Endothelial cell of umbilical vein (primary cell): ENCODE results near the gene AARS2. TPM values are rescaled to one million over a fixed set of nuclear protein-coding genes. Genes with fewer than 3 reads are reported as not detected.

ENCODE experiments used
- BruUV-seq: library from RNA; stranded (reverse); fragments of 400-500 nt; replicated peaks from 2 replicates; lab custom pipeline; 2021; lab: Mats Ljungman, UMichigan
- CTCF ChIA-PET: fragments of 300-600, 350-600 bp; sonication (Branson Sonifier 250); formaldehyde crosslinking; loops from one replicate; lab custom pipeline; 2021; ENCODE audit warnings: antibody characterized with exemption, inconsistent platforms; lab: Charles Lee
- POLR2A ChIA-PET: fragments of 300-600, 350-600 bp; sonication (Branson Sonifier 250); formaldehyde crosslinking; loops from one replicate; lab custom pipeline; 2021; ENCODE audit warnings: antibody characterized with exemption, inconsistent platforms; lab: Charles Lee
- DNase-seq: peaks from one replicate; pipeline ENCODE4 v3.0.0-alpha.2; 2011; ENCODE audit warnings: low read depth, low spot score
- FAIRE-seq: peaks from 2 replicates; lab custom pipeline; 2011; peaks lifted over from hg19 to GRCh38; lab: Jason Lieb, UNC
- H2AFZ ChIP-seq: 2 replicates; pipeline ENCODE4 v1.6.0; 2012; ENCODE audit warnings: low read depth, low read length, control low read depth, inconsistent platforms
- H3K27ac ChIP-seq: 2 replicates; pipeline ENCODE4 v1.5.1; 2011; ENCODE audit warnings: low read depth, mild to moderate bottlenecking, control low read depth, low read length, moderate library complexity; ENCODE audit not compliant: insufficient read depth
- H3K27me3 ChIP-seq, 2 experiments: 2 replicates each; pipeline versions ENCODE4 v1.6.0 to v1.6.1; 2011; ENCODE audit warnings: low read length in 2 of 2, mixed read lengths in 1 of 2; ENCODE audit not compliant: control insufficient read depth in 2 of 2, insufficient read depth in 2 of 2
- H3K36me3 ChIP-seq, 2 experiments: 2 replicates in 1 of 2; 3 replicates in 1 of 2; pipeline ENCODE4 v1.5.1; 2011; ENCODE audit warnings: low read length in 2 of 2, mild to moderate bottlenecking in 1 of 2, moderate library complexity in 1 of 2; ENCODE audit not compliant: control insufficient read depth in 2 of 2, insufficient read depth in 2 of 2; ENCODE audit errors: extremely low read depth in 1 of 2
- H3K4me1 ChIP-seq: 3 replicates; pipeline ENCODE4 v1.5.1; 2011; ENCODE audit warnings: mild to moderate bottlenecking, low read length; ENCODE audit not compliant: control insufficient read depth, insufficient read depth; ENCODE audit errors: extremely low read depth
- H3K4me2 ChIP-seq: 2 replicates; pipeline ENCODE4 v1.6.1; 2011; ENCODE audit warnings: low read length, control low read depth, mixed read lengths; ENCODE audit not compliant: insufficient read depth
- H3K4me3 ChIP-seq, 3 experiments: fragments of 200-600 bp in 1 of 3; sonication (generic), shearing (Covaris generic) in 1 of 3; replicated peaks in 1 of 3; 2 replicates each; pipeline ENCODE4 v1.5.1; 2011 to 2016; ENCODE audit warnings: control low read depth in 3 of 3, low read length in 3 of 3, mild to moderate bottlenecking in 2 of 3, inconsistent platforms in 1 of 3, low read depth in 1 of 3, moderate library complexity in 1 of 3; ENCODE audit not compliant: insufficient read depth in 1 of 3
- H3K79me2 ChIP-seq: 2 replicates; pipeline ENCODE4 v1.6.0; 2012; ENCODE audit warnings: low read length, inconsistent platforms; ENCODE audit not compliant: control insufficient read depth, insufficient read depth
- H3K9ac ChIP-seq: replicated peaks from 2 replicates; pipeline ENCODE3; 2011; ENCODE audit warnings: low read length, control low read depth; ENCODE audit not compliant: insufficient read depth; ENCODE audit errors: extremely low read depth
- H3K9me1 ChIP-seq: replicated peaks from 3 replicates; pipeline ENCODE4 v1.6.0; 2011; ENCODE audit warnings: mild to moderate bottlenecking, low read length; ENCODE audit not compliant: control insufficient read depth, insufficient read depth; ENCODE audit errors: extremely low read depth
- H3K9me3 ChIP-seq: replicated peaks from 2 replicates; pipeline ENCODE4 v1.5.1; 2012; ENCODE audit warnings: low read length, inconsistent platforms; ENCODE audit not compliant: control insufficient read depth, insufficient read depth
- H4K20me1 ChIP-seq: replicated peaks from 2 replicates; pipeline ENCODE3; 2011; ENCODE audit warnings: mild to moderate bottlenecking, low read length; ENCODE audit not compliant: control insufficient read depth, insufficient read depth; ENCODE audit errors: extremely low read depth
- EZH2 ChIP-seq: IDR thresholded peaks from 2 replicates; pipeline ENCODE4 v1.6.1; 2012; ENCODE audit warnings: borderline replicate concordance, low read depth, mild to moderate bottlenecking, moderate library complexity, low read length, inconsistent platforms; ENCODE audit not compliant: severe bottlenecking
- FOS ChIP-seq: IDR thresholded peaks from 2 replicates; pipeline ENCODE4 v1.6.1; 2011; ENCODE audit warnings: mild to moderate bottlenecking, low read length, moderate library complexity, borderline replicate concordance; ENCODE audit not compliant: insufficient read depth
- GATA2 ChIP-seq: IDR thresholded peaks from 2 replicates; pipeline ENCODE4 v1.7.0; 2011; ENCODE audit warnings: low read depth, mild to moderate bottlenecking, moderate library complexity, mixed read lengths, low read length; ENCODE audit not compliant: insufficient read length, insufficient read depth
- JUN ChIP-seq: IDR thresholded peaks from 2 replicates; pipeline ENCODE4 v1.6.1; 2011; ENCODE audit warnings: borderline replicate concordance, low read depth; ENCODE audit not compliant: insufficient read length, insufficient read depth
- MYC ChIP-seq: IDR thresholded peaks from one replicate; pipeline ENCODE4 v1.6.1; 2011; ENCODE audit warnings: mild to moderate bottlenecking, low read depth, low read length
- POLR2A ChIP-seq: IDR thresholded peaks from 2 replicates; pipeline ENCODE4 v1.6.1; 2012; ENCODE audit warnings: low read depth, mild to moderate bottlenecking, control low read depth, low read length
- POLR2AphosphoS5 ChIP-seq: IDR thresholded peaks from 2 replicates; pipeline ENCODE4 v1.6.1; 2012; ENCODE audit warnings: low read depth, mild to moderate bottlenecking, control low read depth, low read length, moderate library complexity; ENCODE audit not compliant: insufficient read depth
- dilution Hi-C: fragments of 300-500 bp; cut with MboI; formaldehyde crosslinking; loops from one replicate; pipeline ENCODE4 v1.15.0; 2019; ENCODE audit warnings: low sequenced_read_pairs; ENCODE audit not compliant: extremely low pct_ligation_motif_present
- intact Hi-C: fragments of 100-400 bp; cut with micrococcal nuclease; formaldehyde crosslinking; loops from one replicate; pipeline ENCODE4 v1.10.0; 2022
- polyA plus RNA-seq, 4 experiments: library from polyadenylated mRNA; depleted of rRNA in 3 of 4; stranded (reverse) in 3 of 4; unstranded in 1 of 4; fragments of >200 nt; gene quantifications; 2 replicates each; pipeline versions ENCODE4 v1.2.1 to v1.2.3, GENCODE V29; 2011 to 2012; ENCODE audit warnings: missing spikeins in 1 of 4
- total RNA-seq: library from RNA; stranded (reverse); gene quantifications from 2 replicates; pipeline ENCODE4 v1.2.3, GENCODE V29; 2021
- TF ChIP-seq, protein P1 (sequence below), 2 donors: IDR thresholded peaks; 1 replicate in 1 of 2; 2 replicates in 1 of 2; pipeline ENCODE4 v1.5.1; 2011; ENCODE audit warnings: low read length in 2 of 2, mild to moderate bottlenecking in 2 of 2, moderate library complexity in 2 of 2, control low read depth in 1 of 2, inconsistent platforms in 1 of 2, low read depth in 1 of 2; ENCODE audit not compliant: insufficient read depth in 1 of 2; ENCODE audit errors: extremely low read depth in 1 of 2
- TF ChIP-seq, protein P2 (sequence below): IDR thresholded peaks from 2 replicates; pipeline ENCODE4 v1.6.1; 2011; ENCODE audit not compliant: insufficient read depth, insufficient read length

The AARS2 gene
- total and polyA plus RNA-seq, 2 donors (not counting 3 experiments of a cell fraction or from before 2014, with no cell fraction given): 8.3 to 17.9 TPM

DNA sequence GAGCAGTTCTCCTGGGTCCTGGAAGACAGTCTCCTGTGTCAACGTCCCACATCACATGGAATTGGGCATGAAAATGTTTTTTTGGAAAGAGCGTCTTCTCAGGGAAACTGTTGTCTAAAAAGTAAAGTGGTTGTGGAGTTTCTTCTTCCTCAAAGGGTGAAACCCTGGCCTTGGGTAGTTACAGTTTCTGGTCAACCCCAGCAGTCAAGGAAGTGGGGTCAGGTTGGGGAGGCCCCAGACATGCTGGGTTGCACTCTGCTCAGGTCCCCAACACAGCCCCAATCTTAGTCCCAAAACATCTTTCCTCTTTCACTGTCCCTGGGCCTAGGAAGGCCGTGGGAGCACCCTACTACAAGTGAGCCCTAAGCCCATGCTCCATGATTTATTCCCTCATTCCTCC, 46.8 kb downstream of the AARS2 start:
- Histone ChIP-seq H3K79me2 (peaks cover 26% of the 10 kb centered on the region), H3K9ac (no peak overlapping the region), H3K4me1 (peaks cover 36% of the 10 kb centered on the region), H3K9me3 (no peaks in the 10 kb centered on the region), H2AFZ (no peak overlapping the region), H3K4me3 (no peak overlapping the region), H4K20me1 (no peaks in the 10 kb centered on the region), H3K27me3 (peaks cover 15 to 24% of the 10 kb centered on the region in 2 experiments), H3K36me3 (peaks cover 2 to 3% of the 10 kb centered on the region in 2 experiments), H3K4me2 (no peak overlapping the region), H3K9me1 (no peaks in the 10 kb centered on the region), H3K27ac (no peak overlapping the region)
- TF ChIP-seq, protein P1, sequence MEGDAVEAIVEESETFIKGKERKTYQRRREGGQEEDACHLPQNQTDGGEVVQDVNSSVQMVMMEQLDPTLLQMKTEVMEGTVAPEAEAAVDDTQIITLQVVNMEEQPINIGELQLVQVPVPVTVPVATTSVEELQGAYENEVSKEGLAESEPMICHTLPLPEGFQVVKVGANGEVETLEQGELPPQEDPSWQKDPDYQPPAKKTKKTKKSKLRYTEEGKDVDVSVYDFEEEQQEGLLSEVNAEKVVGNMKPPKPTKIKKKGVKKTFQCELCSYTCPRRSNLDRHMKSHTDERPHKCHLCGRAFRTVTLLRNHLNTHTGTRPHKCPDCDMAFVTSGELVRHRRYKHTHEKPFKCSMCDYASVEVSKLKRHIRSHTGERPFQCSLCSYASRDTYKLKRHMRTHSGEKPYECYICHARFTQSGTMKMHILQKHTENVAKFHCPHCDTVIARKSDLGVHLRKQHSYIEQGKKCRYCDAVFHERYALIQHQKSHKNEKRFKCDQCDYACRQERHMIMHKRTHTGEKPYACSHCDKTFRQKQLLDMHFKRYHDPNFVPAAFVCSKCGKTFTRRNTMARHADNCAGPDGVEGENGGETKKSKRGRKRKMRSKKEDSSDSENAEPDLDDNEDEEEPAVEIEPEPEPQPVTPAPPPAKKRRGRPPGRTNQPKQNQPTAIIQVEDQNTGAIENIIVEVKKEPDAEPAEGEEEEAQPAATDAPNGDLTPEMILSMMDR (IDR thresholded peaks at IDR 0.05; ENCODE audit: extremely low read depth in 1 of 2, insufficient read depth in 1 of 2, low read depth in 1 of 2, low read length in 2 of 2): no peak
- POLR2A ChIA-PET: no interaction called here
- CTCF ChIA-PET: interaction anchor here (0.6 to 6.2 kb wide), 4 partner anchors 10 to 71 kb away, joined by 4 to 154 read pairs (median 20); partner anchors contain the start of genes AARS2 and SLC35B2
- no TSS peak for BruUV-seq
- DNase-seq (no peak), FAIRE-seq (no peak)
- intact Hi-C loops (no loop called here), dilution Hi-C loops (no loop called here)

DNA sequence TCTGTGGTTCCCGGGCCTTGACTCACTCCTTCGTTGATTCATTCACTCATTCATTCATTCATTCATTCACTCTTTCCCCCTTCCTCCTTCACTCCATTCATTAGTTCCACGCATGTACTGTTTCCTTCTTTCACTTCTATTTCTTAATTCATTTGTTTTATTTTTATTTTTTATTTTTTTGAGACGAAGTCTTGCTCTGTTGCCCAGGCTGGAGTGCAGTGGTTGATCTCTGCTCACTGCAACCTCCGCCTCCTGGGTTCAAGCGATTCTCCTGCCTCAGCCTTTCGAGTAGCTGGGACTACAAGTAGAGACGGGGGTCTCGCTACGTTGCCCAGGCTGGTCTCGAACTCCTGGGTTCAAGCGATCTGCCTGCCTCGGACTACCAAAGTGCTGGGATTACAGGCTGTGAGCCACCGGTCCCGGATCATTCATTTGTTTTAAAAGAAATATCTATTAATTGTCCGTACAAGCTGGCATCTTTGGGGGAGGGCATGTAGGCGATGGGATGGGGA, 47.4 kb downstream of the AARS2 start:
- intact Hi-C loops: loop anchor here (1.0 to 2.0 kb wide), 2 partner anchors 28 to 121 kb away; partner anchors contain the start of gene CDC5L
- POLR2A ChIA-PET: no interaction called here
- H2AFZ ChIP-seq: no peak overlapping the region

More for the DNA sequence above, 47.4 kb downstream of the AARS2 start:
- Histone ChIP-seq H3K27ac (no peak overlapping the region), H3K4me3 (no peak overlapping the region), H3K9me3 (no peaks in the 10 kb centered on the region), H3K27me3 (peaks cover 11 to 19% of the 10 kb centered on the region in 2 experiments), H3K79me2 (peaks cover 26% of the 10 kb centered on the region), H3K9me1 (no peaks in the 10 kb centered on the region), H3K4me1 (peaks cover 36% of the 10 kb centered on the region), H3K4me2 (no peak overlapping the region), H3K36me3 (peaks cover 2 to 3% of the 10 kb centered on the region in 2 experiments), H3K9ac (no peak overlapping the region), H4K20me1 (no peaks in the 10 kb centered on the region)
- TF ChIP-seq JUN (no peak), MYC (no peak), POLR2A (no peak), GATA2 (no peak), EZH2 (no peak), FOS (no peak), POLR2AphosphoS5 (no peak)
- TF ChIP-seq, protein P2, sequence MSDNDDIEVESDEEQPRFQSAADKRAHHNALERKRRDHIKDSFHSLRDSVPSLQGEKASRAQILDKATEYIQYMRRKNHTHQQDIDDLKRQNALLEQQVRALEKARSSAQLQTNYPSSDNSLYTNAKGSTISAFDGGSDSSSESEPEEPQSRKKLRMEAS: no peak
- TF ChIP-seq, protein P1 (IDR thresholded peaks at IDR 0.05; ENCODE audit: extremely low read depth in 1 of 2, insufficient read depth in 1 of 2, low read depth in 1 of 2, low read length in 2 of 2): no peak
- DNase-seq: no peak
- FAIRE-seq: no peak
- no TSS peak for BruUV-seq
- CTCF ChIA-PET: interaction anchor here (6.2 kb wide), 1 partner anchor 72 kb away, joined by 154 read pairs; no protein-coding TSS in a partner anchor
- dilution Hi-C loops: no loop called here
